Fibroblast of lung (primary cell): ENCODE data around the gene ZNF789. TPM values are rescaled to one million over a fixed set of nuclear protein-coding genes. Genes with fewer than 3 reads are reported as not detected.

Experiments used
- DNase-seq, 2 donors: peaks; one replicate each; pipeline versions ENCODE4 v3.0.0 to v3.0.0-alpha.2; 2010; ENCODE audit warnings: low read depth in 2 of 2
- H2AFZ ChIP-seq: 2 replicates; pipeline ENCODE4 v1.5.1; 2012; ENCODE audit warnings: low read length, control low read depth, inconsistent platforms
- H3K27ac ChIP-seq: 2 replicates; pipeline ENCODE4 v1.5.1; 2011; ENCODE audit warnings: low read length, control low read depth; ENCODE audit not compliant: insufficient read depth
- H3K27me3 ChIP-seq: 2 replicates; pipeline ENCODE4 v1.5.1; 2011; ENCODE audit warnings: mild to moderate bottlenecking, low read length; ENCODE audit not compliant: control insufficient read depth, insufficient read depth
- H3K36me3 ChIP-seq: 2 replicates; pipeline ENCODE4 v1.5.1; 2011; ENCODE audit warnings: low read length; ENCODE audit not compliant: control insufficient read depth, insufficient read depth
- H3K4me1 ChIP-seq: 2 replicates; pipeline ENCODE4 v1.5.1; 2011; ENCODE audit warnings: low read length; ENCODE audit not compliant: control insufficient read depth, insufficient read depth; ENCODE audit errors: extremely low read depth
- H3K4me2 ChIP-seq: 2 replicates; pipeline ENCODE4 v1.5.1; 2011; ENCODE audit warnings: low read length, control low read depth; ENCODE audit not compliant: insufficient read depth; ENCODE audit errors: extremely low read depth
- H3K4me3 ChIP-seq, 4 experiments: fragments of 200-600 bp in 1 of 4; sonication (generic) in 1 of 4; replicated peaks in 1 of 4; 2 replicates each; pipeline ENCODE4 v1.5.1; 2011 to 2016; ENCODE audit warnings: low read length in 4 of 4, low read depth in 3 of 4, mild to moderate bottlenecking in 3 of 4, control low read depth in 2 of 4, inconsistent platforms in 1 of 4, mixed read lengths in 1 of 4; ENCODE audit not compliant: insufficient read depth in 1 of 4; ENCODE audit errors: control extremely low read depth in 1 of 4
- H3K79me2 ChIP-seq: 2 replicates; pipeline ENCODE4 v1.5.1; 2012; ENCODE audit warnings: mild to moderate bottlenecking, low read length, inconsistent platforms; ENCODE audit not compliant: control insufficient read depth, insufficient read depth
- H3K9ac ChIP-seq: 2 replicates; pipeline ENCODE4 v1.5.1; 2011; ENCODE audit warnings: mild to moderate bottlenecking, low read length, control low read depth; ENCODE audit not compliant: insufficient read depth
- H3K9me3 ChIP-seq: 2 replicates; pipeline ENCODE4 v1.5.1; 2012; ENCODE audit warnings: low read depth, low read length; ENCODE audit not compliant: control insufficient read depth, insufficient read depth
- H4K20me1 ChIP-seq: 2 replicates; pipeline ENCODE4 v1.5.1; 2011; ENCODE audit warnings: low read length; ENCODE audit not compliant: control insufficient read depth, insufficient read depth; ENCODE audit errors: extremely low read depth
- CTCF ChIP-seq, 2 donors: IDR thresholded peaks in 1 of 2; conservative IDR thresholded peaks in 1 of 2; 1 replicate in 1 of 2; 2 replicates in 1 of 2; pipeline ENCODE4 v1.5.1; 2011 to 2012; ENCODE audit warnings: low read length in 2 of 2, control low read depth in 1 of 2, inconsistent platforms in 1 of 2, low read depth in 1 of 2, mild to moderate bottlenecking in 1 of 2
- EZH2 ChIP-seq: IDR thresholded peaks from 2 replicates; pipeline ENCODE4 v1.5.1; 2012; ENCODE audit warnings: low read length, control low read depth, mild to moderate bottlenecking; ENCODE audit errors: missing control alignments
- polyA plus RNA-seq, 2 donors: library from polyadenylated mRNA; depleted of rRNA in 1 of 2; stranded (reverse) in 1 of 2; unstranded in 1 of 2; fragments of >200 nt; gene quantifications; 2 replicates each; pipeline ENCODE4 v1.2.1, GENCODE V29; 2011 to 2012; ENCODE audit warnings: missing spikeins in 1 of 2
- total RNA-seq: library from RNA; depleted of rRNA; stranded (reverse); fragments of >200 nt; gene quantifications from 2 replicates; pipeline ENCODE4 v1.2.1, GENCODE V29; 2014

Gene ZNF789
- total and polyA plus RNA-seq, 2 donors (not counting 1 experiment from before 2014, with no cell fraction given) = 4.8 to 8.7 TPM

DNA sequence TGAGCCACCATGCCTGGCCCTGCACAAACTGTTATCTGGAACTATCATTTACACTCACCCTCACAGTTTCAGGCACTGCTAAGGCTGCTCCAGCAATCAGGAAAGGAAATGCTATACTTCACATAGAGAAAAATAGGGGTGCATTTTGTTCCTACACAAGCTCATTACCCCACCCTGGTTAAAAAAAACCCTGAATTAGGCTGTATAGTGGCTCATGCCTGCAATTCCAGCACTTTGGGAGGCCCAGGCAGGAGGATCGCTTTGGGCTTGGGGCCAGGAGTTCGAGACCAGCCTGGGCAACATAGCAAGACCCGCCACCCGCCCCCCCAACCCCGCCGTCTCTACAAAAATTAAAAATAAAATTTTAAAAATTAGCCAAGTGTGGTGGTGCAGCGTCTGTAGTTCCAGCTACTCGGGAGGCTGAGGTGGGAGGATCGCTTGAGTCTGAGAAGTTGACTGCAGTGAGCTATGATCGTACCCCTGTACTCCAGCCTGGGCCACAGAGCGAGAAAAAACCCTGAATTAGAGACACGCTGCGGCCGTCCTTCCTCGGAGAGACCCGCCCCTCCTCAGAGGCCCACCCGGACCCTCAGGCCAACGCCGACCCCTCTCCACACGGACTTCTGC lies 34.6 kb upstream of the ZNF789 start:
- Histone ChIP-seq H3K27me3 (no peaks in the 10 kb centered on the region), H3K79me2 (peaks cover 34% of the 10 kb centered on the region), H3K4me3 (peak overlapping the region; percentile 87 to 98 (median 95)), H3K9me3 (no peaks in the 10 kb centered on the region), H3K4me2 (peak overlapping the region; percentile 75), H3K36me3 (no peaks in the 10 kb centered on the region), H4K20me1 (no peaks in the 10 kb centered on the region), H2AFZ (peak overlapping the region; percentile 79), H3K4me1 (peaks cover 10% of the 10 kb centered on the region), H3K9ac (peak overlapping the region; percentile 83), H3K27ac (peak overlapping the region; percentile 80)
- TF ChIP-seq EZH2 (no peak), CTCF (conservative IDR thresholded peaks at IDR 0.05 in 1 of 2, IDR thresholded peaks at IDR 0.05 in 1 of 2; ENCODE audit: low read depth in 1 of 2, low read length in 2 of 2) (no peak)
- no peak for DNase-seq

GRCh38 chr7:99438573-99439480 lies 33.9 kb upstream of the ZNF789 start, which contains the start of the genes CPSF4 and PTCD1:
TSS of gene CPSF4 (plus strand) at chr7:99438943. CDS start at chr7:99439083, 140 bp downstream.
TSS of gene PTCD1 (minus strand) at chr7:99438798. CDS start at chr7:99435242, 3,556 bp downstream.
- H3K79me2 ChIP-seq = peaks cover 34% of the 10 kb centered on the region
- no peaks in the 10 kb centered on the region for H4K20me1 ChIP-seq
- peak within 1 kb of the TSS; percentile 79 for H2AFZ ChIP-seq
- H3K9me3 ChIP-seq = no peaks in the 10 kb centered on the region
- peaks cover 10% of the 10 kb centered on the region for H3K4me1 ChIP-seq
- DNase-seq = peak; percentile 94
- H3K9ac ChIP-seq = peak within 1 kb of the TSS; percentile 83
- TF ChIP-seq EZH2 = no peak
- TF ChIP-seq CTCF (conservative IDR thresholded peaks at IDR 0.05 in 1 of 2, IDR thresholded peaks at IDR 0.05 in 1 of 2; ENCODE audit: low read depth in 1 of 2, low read length in 2 of 2) = no peak
- no peaks in the 10 kb centered on the region for H3K27me3 ChIP-seq
- no peaks in the 10 kb centered on the region for H3K36me3 ChIP-seq
- peak within 1 kb of the TSS; percentile 90 to 98 (median 95) for H3K4me3 ChIP-seq
- peak within 1 kb of the TSS; percentile 94 for H3K4me2 ChIP-seq
- H3K27ac ChIP-seq = peak within 1 kb of the TSS; percentile 80

GRCh38 chr7:99440195-99440594 lies 32.5 kb upstream of the ZNF789 start:
- peak; percentile 12 to 28 for DNase-seq
- H3K79me2 ChIP-seq = peaks cover 34% of the 10 kb centered on the region
- TF ChIP-seq EZH2 = no peak
- TF ChIP-seq CTCF (conservative IDR thresholded peaks at IDR 0.05 in 1 of 2, IDR thresholded peaks at IDR 0.05 in 1 of 2; ENCODE audit: low read depth in 1 of 2, low read length in 2 of 2) = no peak
- H3K4me3 ChIP-seq = peak overlapping the region; percentile 90 to 98 (median 95)
- peaks cover 10% of the 10 kb centered on the region for H3K4me1 ChIP-seq
- no peak overlapping the region for H3K9ac ChIP-seq
- H3K9me3 ChIP-seq = no peaks in the 10 kb centered on the region
- no peak overlapping the region for H3K27ac ChIP-seq
- no peaks in the 10 kb centered on the region for H3K27me3 ChIP-seq
- peak overlapping the region; percentile 94 for H3K4me2 ChIP-seq
- no peak overlapping the region for H2AFZ ChIP-seq
- no peaks in the 10 kb centered on the region for H4K20me1 ChIP-seq
- H3K36me3 ChIP-seq = peaks cover 4% of the 10 kb centered on the region
